Choroid plexus epithelial cell (primary cell): ENCODE measurements around the gene KICS2.

Experiments
- DNase-seq: peaks from one replicate; pipeline ENCODE4 v3.0.0-alpha.2; 2010; ENCODE audit warnings: low read depth
- H3K4me3 ChIP-seq: 2 replicates; pipeline ENCODE4 v1.5.1; 2011; ENCODE audit warnings: low read depth, mild to moderate bottlenecking, control low read depth, low read length, moderate library complexity
- TF ChIP-seq, protein P1 (sequence below): conservative IDR thresholded peaks from 2 replicates; pipeline ENCODE4 v1.5.1; 2011; ENCODE audit warnings: low read depth, mild to moderate bottlenecking, control low read depth, inconsistent platforms, low read length, moderate library complexity

KICS2 gene

DNA sequence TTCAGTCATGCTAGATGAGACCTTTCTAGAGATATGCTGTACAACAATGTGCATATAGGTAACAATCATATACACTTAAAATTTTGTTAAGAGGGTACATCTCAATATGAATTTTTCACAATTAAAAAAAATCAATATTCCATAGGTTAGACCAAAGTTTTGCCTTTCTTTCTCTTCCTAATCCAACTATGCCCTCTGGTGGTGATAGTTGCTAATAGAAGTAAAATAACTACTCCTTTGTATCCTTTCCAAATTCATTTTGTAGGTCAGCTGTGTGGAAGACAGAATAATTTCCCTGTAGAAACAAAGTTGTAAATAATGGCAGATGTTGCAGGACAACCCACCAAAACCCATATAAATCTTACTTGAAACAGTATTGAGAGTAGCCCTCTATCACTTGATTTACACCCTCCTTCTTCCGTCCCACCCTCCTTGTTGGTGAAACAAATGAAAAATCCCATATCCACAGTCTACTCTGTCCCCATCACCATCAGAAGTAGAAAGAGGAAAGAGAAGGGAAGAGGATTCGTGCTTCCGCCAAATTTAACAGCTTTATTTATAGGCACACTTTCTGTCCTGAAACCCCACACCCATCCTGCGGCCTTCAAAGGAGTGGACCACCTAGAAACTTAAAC is 34.2 kb upstream of the KICS2 start:
- TF ChIP-seq, protein P1, sequence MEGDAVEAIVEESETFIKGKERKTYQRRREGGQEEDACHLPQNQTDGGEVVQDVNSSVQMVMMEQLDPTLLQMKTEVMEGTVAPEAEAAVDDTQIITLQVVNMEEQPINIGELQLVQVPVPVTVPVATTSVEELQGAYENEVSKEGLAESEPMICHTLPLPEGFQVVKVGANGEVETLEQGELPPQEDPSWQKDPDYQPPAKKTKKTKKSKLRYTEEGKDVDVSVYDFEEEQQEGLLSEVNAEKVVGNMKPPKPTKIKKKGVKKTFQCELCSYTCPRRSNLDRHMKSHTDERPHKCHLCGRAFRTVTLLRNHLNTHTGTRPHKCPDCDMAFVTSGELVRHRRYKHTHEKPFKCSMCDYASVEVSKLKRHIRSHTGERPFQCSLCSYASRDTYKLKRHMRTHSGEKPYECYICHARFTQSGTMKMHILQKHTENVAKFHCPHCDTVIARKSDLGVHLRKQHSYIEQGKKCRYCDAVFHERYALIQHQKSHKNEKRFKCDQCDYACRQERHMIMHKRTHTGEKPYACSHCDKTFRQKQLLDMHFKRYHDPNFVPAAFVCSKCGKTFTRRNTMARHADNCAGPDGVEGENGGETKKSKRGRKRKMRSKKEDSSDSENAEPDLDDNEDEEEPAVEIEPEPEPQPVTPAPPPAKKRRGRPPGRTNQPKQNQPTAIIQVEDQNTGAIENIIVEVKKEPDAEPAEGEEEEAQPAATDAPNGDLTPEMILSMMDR, result peak; percentile 58
- peak; percentile 83 for DNase-seq
- H3K4me3 ChIP-seq, result no peak overlapping the region

DNA sequence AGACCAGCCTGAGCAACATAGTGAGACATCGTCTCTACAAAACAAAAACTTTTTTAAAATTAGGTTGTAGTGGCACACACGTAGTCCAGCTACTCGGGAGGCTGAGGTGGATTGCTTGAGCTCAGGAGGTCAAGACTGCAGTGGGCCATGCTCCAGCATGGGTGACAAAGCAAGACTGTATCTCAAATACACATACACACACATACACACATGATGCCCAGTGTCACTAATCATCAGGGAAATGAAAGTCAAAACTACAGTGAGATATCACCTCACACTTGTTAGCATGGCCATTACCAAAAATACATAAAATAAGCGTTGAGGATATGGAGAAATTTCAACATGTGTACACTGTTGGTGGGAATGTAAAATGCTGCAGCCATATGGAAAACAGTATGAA is 33.2 kb upstream of the KICS2 start:
- TF ChIP-seq, protein P1, result no peak
- no peak for DNase-seq
- H3K4me3 ChIP-seq, result no peak overlapping the region

DNA sequence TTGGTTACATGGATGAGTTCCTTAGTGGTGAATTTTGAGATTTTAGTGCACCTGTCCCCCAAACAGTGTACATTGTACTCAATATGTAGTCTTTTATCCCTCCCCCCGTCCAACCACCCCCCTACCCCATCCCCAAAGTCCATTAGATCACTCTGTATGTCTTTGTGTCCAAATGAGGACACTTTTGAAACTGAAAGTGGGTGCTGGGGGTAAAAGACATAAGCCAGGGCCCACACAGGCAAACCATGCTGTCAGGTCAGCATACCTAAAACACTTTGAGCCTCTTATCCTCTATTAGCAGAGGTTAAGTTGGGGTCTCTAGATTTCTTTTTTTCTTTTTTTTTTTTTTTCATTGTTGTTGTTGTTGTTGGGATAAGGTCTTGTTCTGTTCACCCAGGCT is 31.3 kb upstream of the KICS2 start:
- no peak for DNase-seq
- H3K4me3 ChIP-seq, result no peak overlapping the region
- TF ChIP-seq, protein P1, result no peak

DNA sequence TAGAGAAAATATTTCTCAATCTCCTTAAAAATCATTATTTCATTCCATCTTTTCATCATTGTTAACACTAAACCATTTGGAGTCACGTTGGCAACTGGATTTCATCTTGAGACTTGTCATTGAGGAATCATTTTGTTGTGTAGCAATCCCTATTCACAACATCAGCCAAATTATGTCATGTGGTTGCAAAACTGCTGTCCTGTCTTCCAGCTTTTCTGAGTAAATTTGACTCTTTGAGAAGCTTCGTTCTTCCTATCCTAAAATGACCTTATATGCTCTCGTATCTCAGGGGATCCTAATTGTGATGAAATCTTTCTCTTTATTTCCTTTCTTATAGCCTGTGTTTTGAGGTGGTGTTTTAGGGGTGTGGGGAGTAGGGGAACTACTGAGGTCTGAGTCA is 30.6 kb upstream of the KICS2 start:
- TF ChIP-seq, protein P1, result no peak
- DNase-seq, result peak; percentile 72
- H3K4me3 ChIP-seq, result no peak overlapping the region

DNA sequence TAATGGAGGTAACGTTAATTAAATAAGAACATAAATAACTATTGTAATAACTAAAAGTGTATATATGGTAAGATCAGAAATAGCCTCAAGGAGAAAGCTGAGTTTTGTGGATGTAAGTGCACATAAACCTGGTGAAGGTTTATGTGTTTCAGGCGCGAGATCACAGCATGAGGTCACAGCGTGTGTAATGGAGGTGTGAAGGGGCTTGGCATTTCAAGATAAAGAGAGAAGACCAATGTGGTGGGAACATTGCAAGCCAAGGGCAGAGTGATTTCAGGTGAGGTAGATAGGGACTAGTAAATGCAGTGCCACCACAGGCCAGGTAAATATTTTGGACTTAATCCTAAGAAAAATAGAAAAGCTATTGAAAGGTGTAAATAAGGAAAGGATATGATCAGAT is 21.7 kb upstream of the KICS2 start:
- no peak for DNase-seq
- no peak overlapping the region for H3K4me3 ChIP-seq
- TF ChIP-seq, protein P1, result no peak

DNA sequence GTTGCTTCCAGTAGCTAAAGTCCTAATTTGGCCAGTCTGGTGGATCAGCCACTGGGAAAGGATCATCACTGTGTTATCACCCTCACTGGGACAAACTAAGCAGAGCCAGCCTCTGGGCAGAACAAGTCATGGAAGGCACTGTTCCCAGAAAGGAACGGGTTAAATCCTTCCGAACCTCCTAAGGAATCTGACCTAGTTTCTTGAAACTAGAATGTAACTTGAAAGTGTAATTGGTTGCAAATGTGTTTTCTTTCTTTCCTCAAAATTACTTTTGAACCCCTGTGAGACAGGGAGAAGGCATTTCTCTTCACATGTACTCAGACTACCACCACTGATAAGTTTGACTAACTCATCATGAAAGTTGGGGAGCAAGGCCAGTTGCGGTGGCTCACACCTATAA is 18.7 kb upstream of the KICS2 start:
- no peak overlapping the region for H3K4me3 ChIP-seq
- no peak for DNase-seq
- TF ChIP-seq, protein P1, result no peak

DNA sequence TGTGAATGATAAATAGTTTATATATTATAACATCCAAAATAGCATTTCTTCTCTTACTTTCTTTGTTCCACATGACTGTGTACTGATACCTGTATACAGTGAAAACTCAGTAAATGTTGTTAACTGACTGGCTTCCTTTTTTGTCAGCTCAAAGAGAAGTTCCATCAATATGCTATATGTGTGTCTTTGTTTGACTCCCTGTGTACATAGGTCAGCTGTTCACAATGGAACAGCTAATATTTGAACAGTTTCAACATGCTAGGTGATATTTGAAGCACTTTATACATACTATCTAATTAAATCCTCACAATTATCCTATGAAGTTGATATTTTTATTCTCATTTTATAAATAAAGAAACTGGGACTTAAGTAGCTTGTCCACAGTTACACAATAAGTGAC is 15.3 kb upstream of the KICS2 start:
- no peak overlapping the region for H3K4me3 ChIP-seq
- DNase-seq, result no peak
- TF ChIP-seq, protein P1, result no peak
